ENCODE data around the gene HMGN4. TPM values are rescaled to one million over a fixed set of nuclear protein-coding genes. Genes with fewer than 3 reads are reported as not detected.

HMGN4 gene
- total and polyA plus RNA-seq, 2 of the 8 experiments (the other 6 are each of a cell fraction or from before 2014, with no cell fraction given), result 23.4 to 66.4 TPM

GRCh38 chr6:26568601-26569432 is 30.7 kb downstream of the HMGN4 start:
- Histone ChIP-seq H3K79me1 (ENCODE audit: low read depth, low read length) (no peaks in the 10 kb centered on the region), H3K79me2 (ENCODE audit: control insufficient read depth in 1 of 2, insufficient read depth in 2 of 2, low read length in 2 of 2) (no peaks in the 10 kb centered on the region), H2BK5ac (ENCODE audit: low read depth, low read length) (no peak overlapping the region), H3K27ac (ENCODE audit: low read depth, low read length) (no peak overlapping the region), H3K56ac (replicated peaks; ENCODE audit: insufficient read length, low read depth, low read length) (no peak overlapping the region), H4K5ac (ENCODE audit: insufficient read length, low read depth, low read length) (no peak overlapping the region), H3K23ac (ENCODE audit: insufficient read length) (no peak overlapping the region), H2BK12ac (ENCODE audit: low read depth, low read length) (no peak overlapping the region), H3K4ac (replicated peaks; ENCODE audit: insufficient read length, low read depth, low read length) (no peak overlapping the region), H3K9me3 (ENCODE audit: insufficient read depth in 2 of 2, low read depth in 1 of 2, low read length in 1 of 2) (no peaks in the 10 kb centered on the region), H2AK5ac (ENCODE audit: low read depth, low read length) (no peak overlapping the region), H3K4me3 (ENCODE audit: extremely low read depth in 1 of 4, insufficient read depth in 2 of 4, low read depth in 3 of 4, low read length in 4 of 4) (peak overlapping the region; percentile 53 to 98 (median 84)), H3K23me2 (ENCODE audit: low read depth, low read length) (no peaks in the 10 kb centered on the region), H3K4me1 (replicated peaks in 1 of 4; ENCODE audit: control insufficient read depth in 3 of 4, insufficient read depth in 4 of 4, low read length in 3 of 4) (no peaks in the 10 kb centered on the region), H3K14ac (ENCODE audit: insufficient read length) (no peak overlapping the region), H4K20me1 (replicated peaks in 1 of 2; ENCODE audit: control insufficient read depth in 1 of 2, insufficient read depth in 2 of 2, low read length in 2 of 2) (no peaks in the 10 kb centered on the region), H2AFZ (ENCODE audit: low read length) (peak overlapping the region; percentile 85; the same call in 1 of the 2 replicates), H3K18ac (ENCODE audit: extremely low read depth, low read length) (no peak overlapping the region; the same call in 1 of the 2 replicates), H2BK120ac (replicated peaks; ENCODE audit: low read depth, low read length) (no peak overlapping the region), H3K4me2 (ENCODE audit: insufficient read depth in 1 of 2, low read depth in 2 of 2, low read length in 2 of 2) (peak overlapping the region; percentile 20 to 75), H4K8ac (ENCODE audit: extremely low read depth, insufficient read depth, low read length) (no peak overlapping the region), H3K27me3 (replicated peaks in 1 of 4; ENCODE audit: control insufficient read depth in 3 of 4, extremely low read depth in 1 of 4, insufficient read depth in 3 of 4, low read length in 3 of 4) (no peaks in the 10 kb centered on the region), H4K91ac (replicated peaks; ENCODE audit: insufficient read length, low read length) (no peak overlapping the region), H3K9ac (replicated peaks in 1 of 4; ENCODE audit: extremely low read depth in 1 of 4, low read depth in 3 of 4, low read length in 3 of 4) (peak overlapping the region in 1 of 4 experiments; percentile 37; a peak in 1 of 7 replicates), H2BK20ac (ENCODE audit: low read length) (no peak overlapping the region), H2BK15ac (ENCODE audit: low read length) (no peak overlapping the region), H3K36me3 (ENCODE audit: control insufficient read depth in 2 of 4, insufficient read depth in 4 of 4, low read length in 3 of 4) (no peaks in the 10 kb centered on the region)
- WGBS, 2 experiments (ENCODE audit: extremely low coverage in 1 of 2, insufficient coverage in 1 of 2, insufficient read length in 1 of 2, insufficient replicate concordance in 2 of 2, low coverage in 1 of 2, low lambda C conversion rate in 2 of 2, missing lambda C conversion rate in 1 of 2), result 3% methylated on average over 34 of the region's 34 CpGs; no CpG with 5 or more reads in 1 of the 2 experiments
- DNase-seq (ENCODE audit: low read depth in 1 of 2, low spot score in 2 of 2), result peak; percentile 91 to 99
- ChIA-PET CTCF (ENCODE audit: partially characterized antibody) (interaction anchor here (0.5 to 2.1 kb wide), 12 partner anchors 14 to 970 kb away, joined by 3 to 5 read pairs (median 3); partner anchors contain the start of gene HMGN4), POLR2A (ENCODE audit: partially characterized antibody) (interaction anchor here (0.8 to 1.5 kb wide), 5 partner anchors 13 to 284 kb away, joined by 3 to 7 read pairs (median 4); a partner anchor contains a TSS)
- FAIRE-seq, result peak; percentile 95
- TF ChIP-seq CHD2 (IDR thresholded peaks at IDR 0.05; ENCODE audit: low read length) (no peak), TBP (IDR thresholded peaks at IDR 0.05; ENCODE audit: low read depth, low read length) (peak; percentile 100), GABPA (IDR thresholded peaks at IDR 0.05; ENCODE audit: borderline replicate concordance, insufficient read depth, low read length) (no peak), SAP30 (IDR thresholded peaks at IDR 0.05; ENCODE audit: insufficient read depth, insufficient replicate concordance, low read length) (peak; percentile 82), SP2 (IDR thresholded peaks at IDR 0.05; ENCODE audit: low read length) (no peak), ZNF274 (IDR thresholded peaks at IDR 0.05; ENCODE audit: borderline replicate concordance, extremely low read depth, low read length) (no peak), RNF2 (IDR thresholded peaks at IDR 0.05; ENCODE audit: borderline replicate concordance, low read depth, low read length, missing control alignments, poor library complexity, severe bottlenecking) (no peak), SP1 (IDR thresholded peaks at IDR 0.05; ENCODE audit: low read depth, low read length) (no peak)
- TF ChIP-seq, protein P1, sequence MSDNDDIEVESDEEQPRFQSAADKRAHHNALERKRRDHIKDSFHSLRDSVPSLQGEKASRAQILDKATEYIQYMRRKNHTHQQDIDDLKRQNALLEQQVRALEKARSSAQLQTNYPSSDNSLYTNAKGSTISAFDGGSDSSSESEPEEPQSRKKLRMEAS (IDR thresholded peaks at IDR 0.05), result no peak
